ENCODE results near the gene PLEKHH1.
A peak's percentile ranks its signal among the peaks of the same experiment; 100 is the strongest.

Gene PLEKHH1

GRCh38 chr14:67569651-67570290 is 36.7 kb downstream of the PLEKHH1 start:
- FAIRE-seq = no peak

DNA sequence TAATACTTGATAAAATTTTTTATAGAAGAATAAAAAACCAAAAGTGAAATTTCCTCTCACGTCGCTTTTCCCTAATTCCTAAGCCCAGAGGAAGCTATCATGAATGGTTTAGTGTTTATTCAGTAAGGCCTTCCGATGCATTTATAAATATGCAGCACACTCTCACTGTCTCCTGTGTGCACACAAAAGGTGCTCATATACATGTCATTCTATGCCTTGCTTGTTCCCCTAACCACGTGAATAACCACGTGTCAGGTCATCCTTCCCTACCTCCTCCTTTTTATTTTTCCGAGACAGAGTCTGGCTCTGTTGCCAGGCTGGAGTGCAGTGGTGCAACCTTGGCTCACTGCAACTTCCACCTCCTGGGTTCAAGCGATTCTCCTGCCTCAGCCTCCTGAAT is 37.4 kb downstream of the PLEKHH1 start:
- no peak for FAIRE-seq

DNA sequence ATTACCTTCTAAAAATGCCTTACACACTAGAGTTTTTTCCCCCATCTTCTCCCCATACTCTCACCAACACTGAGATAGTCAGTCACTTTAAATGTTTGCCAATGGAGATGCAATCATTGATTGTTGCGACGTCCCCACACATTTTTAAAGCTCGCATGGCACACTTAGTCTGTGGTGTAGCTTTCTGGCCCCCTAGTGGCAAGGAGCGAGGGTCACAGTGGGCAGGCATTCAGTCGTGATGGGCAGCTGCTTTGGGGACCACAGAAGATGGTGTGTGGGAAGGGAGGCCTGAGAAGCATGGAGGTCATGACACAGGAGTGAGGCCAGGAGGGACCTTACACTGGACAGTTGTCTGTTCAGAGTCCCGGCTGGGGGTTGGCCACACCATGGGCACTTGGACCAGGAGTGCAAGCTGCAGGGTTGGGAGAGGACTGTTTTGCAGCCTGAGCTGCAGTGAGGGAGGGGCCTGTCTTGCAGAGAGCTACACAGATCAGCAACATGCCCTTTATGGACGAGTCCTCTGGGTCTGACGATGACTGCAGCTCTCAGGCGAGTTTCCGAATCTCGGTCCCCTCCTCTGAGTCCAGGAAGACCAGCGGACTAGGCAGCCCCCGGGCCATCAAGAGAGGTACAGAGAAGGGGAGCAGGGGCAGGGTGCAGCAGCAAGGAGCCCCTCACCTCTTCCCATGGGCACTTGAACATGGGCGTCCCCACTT is 38.3 kb downstream of the PLEKHH1 start:
- no peak for FAIRE-seq

- no peak for FAIRE-seq
Measured at GRCh38 chr14:67571991-67572323, 38.9 kb downstream of the PLEKHH1 start.

- FAIRE-seq = no peak
Measured at GRCh38 chr14:67572608-67573007, 39.5 kb downstream of the PLEKHH1 start.

DNA sequence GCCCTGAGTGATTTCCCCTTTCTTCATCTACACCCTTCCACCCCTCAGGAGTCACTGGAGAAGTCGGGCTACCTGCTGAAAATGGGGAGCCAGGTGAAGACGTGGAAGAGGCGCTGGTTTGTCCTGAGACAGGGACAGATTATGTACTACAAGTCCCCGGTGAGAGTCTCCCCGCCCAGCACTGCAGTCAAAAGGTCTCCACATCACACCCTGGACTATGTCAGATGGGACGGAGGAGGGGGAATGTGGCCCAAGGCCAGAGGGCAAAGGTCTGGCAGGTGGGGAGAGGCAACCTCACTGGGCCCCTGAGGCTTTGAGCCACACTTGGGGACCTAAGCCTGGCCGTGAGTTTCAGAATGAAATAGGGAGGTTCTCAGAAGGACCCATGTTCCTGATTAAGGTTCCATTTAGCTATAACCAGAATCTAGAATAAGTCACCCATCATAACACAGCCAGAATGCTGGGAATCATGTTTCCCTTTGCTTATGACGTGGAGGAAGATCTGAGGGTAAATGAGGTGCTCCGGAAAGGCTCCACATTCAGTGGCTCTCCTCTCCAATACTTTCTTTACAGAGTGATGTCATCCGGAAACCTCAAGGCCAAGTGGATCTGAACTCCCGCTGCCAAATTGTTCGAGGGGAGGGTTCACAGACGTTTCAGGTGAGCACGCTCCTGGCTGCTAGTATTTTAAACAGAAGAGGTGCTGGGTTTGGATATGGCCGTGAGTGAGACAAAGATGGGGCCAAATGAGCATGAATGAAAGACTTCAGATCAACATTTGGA is 40.3 kb downstream of the PLEKHH1 start:
- no peak for FAIRE-seq

DNA sequence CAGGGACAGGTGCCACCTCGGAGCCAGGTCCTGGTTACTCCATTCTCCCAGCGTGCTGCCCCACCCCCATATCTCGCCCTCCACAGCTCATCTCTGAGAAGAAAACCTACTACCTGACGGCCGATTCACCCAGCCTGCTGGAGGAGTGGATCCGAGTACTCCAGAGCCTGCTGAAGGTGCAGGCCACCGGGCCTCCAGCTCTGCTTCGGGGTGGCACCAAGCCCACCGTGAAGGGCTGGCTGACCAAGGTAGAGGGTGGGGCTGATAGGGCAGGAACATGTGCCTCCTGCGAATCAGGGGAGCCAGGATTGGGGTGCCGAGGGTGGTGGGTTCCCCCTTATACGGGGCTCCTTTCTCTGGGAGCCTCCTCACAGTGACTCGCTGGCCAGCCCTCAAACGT is 41.1 kb downstream of the PLEKHH1 start:
- FAIRE-seq = no peak

DNA sequence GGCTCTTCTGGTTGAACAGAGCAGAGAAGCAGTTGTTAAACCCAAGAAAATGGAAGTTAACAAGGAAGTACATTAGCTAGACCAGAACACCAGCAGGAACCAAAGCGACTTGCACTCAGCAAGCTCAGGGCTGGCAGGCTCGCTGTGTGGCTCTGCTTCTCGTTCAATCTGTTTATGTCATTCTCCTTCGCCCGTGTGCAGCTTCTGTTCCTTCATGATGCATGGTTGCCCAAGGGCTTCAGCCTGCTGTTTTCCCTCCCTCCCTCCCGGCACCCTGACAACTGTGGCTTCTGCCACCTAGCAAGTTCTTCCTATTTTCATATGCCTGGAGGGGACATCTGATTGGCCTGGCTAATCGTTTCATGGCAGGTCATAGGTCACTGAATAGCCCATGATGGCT is 41.7 kb downstream of the PLEKHH1 start:
- no peak for FAIRE-seq

DNA sequence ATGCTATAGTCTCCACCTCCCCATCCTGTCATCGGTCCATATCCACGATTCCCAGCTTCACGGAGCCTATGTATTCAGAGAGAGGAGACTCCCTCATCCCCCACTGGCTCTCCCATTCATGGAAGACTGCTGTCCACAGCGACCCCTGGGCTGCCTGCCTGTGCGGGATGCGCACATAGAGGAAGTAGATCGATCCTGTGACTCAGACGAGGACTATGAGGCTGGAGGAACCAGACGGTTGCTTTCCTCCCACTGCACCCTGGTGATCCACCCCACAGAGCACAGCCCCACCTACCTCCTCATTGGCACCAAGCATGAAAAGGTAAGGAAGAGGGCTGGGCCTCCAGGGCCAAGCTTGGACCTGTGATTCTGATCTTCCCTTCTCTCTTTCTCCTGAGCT is 42.6 kb downstream of the PLEKHH1 start:
- FAIRE-seq = no peak

GRCh38 chr14:67576216-67576955 is 43.3 kb downstream of the PLEKHH1 start:
- FAIRE-seq = no peak

DNA sequence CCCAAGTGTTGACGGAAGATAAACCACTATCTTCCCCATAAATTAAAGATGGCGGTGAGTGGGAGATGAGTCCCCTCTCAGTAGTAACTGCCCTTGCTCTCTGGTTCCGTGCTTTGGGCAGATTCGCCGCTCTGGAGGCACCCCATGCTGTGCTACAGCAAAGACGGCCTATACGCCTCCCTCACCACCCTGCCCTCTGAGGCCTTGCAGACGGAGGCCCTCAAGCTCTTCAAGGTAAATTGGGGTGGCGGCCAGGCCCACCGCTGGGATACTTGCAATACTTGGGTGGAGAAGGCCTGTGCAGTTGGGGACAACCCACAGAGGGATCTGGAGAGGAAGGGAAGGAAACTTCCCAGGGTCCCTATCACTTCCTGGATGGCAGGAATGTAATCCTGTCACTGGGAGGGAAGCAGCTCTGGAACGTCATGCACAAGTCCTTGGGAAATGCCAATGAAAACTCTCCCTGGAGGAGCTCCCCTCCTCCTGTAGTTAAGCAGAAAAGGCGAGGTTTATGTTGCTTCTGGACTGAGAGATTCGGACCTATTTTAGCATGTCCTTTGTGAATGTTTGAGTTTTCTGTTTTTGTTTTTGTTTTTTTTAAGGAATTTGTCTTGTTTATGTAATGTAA is 44.2 kb downstream of the PLEKHH1 start:
- FAIRE-seq = no peak

GRCh38 chr14:67577909-67578749 is 45.0 kb downstream of the PLEKHH1 start:
- no peak for FAIRE-seq

GRCh38 chr14:67579040-67579439 is 46.0 kb downstream of the PLEKHH1 start:
- FAIRE-seq = no peak

DNA sequence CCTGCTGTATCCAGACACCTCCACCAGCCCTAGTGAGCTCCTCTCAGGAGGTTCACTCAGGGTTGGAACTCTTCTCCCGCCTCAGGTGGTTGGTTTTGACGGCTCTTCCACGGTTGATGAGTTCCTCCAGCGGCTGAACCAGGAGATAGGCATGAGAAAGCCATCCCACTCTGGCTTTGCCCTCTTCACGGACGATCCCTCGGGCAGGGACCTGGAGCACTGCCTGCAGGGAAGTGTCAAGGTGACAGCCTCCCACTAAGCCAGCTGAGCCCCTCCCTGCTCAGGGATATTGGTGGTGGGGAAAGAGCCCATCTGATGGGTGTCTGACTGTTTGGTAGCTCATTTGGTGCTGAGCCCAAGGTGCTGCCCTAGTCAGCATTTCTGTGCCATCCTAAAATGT is 46.5 kb downstream of the PLEKHH1 start:
- no peak for FAIRE-seq

- no peak for FAIRE-seq
Measured at GRCh38 chr14:67580336-67581171, 47.5 kb downstream of the PLEKHH1 start.

DNA sequence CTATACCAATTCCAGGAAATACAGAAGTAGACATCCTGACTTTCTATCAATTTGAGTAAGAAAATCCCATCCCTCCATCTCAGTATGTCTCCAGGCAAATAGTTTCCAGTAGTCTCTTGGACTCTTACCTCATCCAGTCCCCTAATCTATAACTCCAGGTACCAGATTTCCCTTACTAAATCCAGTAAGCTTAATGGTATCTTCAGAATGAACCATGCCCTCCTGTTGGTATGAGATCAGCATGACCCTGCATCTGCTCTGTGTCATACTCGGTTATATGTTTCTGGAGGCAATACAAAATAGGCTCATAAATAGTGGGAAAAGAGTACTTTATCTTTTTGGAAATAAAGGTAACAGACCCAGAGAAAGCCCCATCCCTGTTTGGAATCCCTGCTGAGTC is 48.6 kb downstream of the PLEKHH1 start:
- FAIRE-seq = no peak

GRCh38 chr14:67582061-67582460 is 49.0 kb downstream of the PLEKHH1 start:
- no peak for FAIRE-seq

GRCh38 chr14:67583711-67584644 is 50.9 kb downstream of the PLEKHH1 start:
- FAIRE-seq = peak; percentile 76

DNA sequence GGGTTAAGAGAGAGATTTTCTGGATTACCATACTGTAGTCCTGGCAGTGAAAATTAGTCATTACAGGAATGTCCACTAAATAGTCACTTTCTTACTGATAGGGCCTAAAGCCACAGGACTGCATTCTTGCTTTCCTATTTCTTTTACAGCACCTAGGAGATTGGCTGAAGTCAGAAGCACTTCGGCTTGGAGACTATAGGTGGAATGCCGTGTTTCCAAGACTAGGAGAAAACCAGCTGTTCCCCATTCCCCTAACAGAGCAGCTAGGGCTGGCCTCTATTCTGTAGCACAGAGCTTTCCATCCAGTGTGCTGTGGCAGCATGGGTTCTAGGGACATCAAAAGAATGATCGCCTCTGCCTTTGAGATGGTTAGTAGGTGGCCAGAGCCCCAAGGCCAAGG is 51.9 kb downstream of the PLEKHH1 start:
- no peak for FAIRE-seq

GRCh38 chr14:67586369-67586768 is 53.3 kb downstream of the PLEKHH1 start:
- FAIRE-seq = no peak

Data from TTC549 (cell line).